Endothelial cell of hepatic sinusoid (primary cell): Measurements from ENCODE around the gene DENND4B.
"Not testable (repeated sequence)": the region's sequence is repeated elsewhere in the genome, so short reads cannot be mapped to it uniquely, and the experiment has no call there.

Experiments
- in situ Hi-C: cut with HindIII; loops from 2 replicates; pipeline ENCODE4 v1.10.0; 2017; ENCODE audit warnings: low sequenced_read_pairs

DENND4B gene

DNA sequence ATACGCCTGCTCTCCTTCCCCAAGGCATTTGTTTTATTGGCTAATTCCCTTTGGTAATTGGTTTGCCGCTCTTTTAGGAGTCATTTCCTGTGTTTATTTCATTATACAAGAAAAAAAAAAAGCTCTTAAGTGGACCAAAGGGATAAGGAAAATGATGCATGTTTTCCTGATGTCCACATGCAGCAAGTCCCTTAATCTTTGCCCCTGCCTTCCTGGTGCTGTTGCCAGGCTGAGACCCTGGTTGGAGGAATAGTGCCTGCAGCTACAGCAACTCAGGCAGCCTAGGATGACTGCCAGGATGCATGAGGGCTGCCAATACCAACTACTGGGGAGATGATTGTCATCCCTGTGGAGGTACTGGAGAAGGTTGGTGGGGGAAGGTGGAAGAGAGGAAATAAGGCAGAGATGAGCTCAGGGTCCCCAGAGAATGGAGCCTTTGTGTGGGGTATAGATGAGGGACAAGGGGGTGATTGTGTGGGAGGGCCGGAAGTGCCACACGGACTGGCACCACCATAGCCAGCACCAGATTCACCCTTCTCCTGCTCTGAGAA is 17.7 kb downstream of the DENND4B start:
- in situ Hi-C loops = no loop called here

DNA sequence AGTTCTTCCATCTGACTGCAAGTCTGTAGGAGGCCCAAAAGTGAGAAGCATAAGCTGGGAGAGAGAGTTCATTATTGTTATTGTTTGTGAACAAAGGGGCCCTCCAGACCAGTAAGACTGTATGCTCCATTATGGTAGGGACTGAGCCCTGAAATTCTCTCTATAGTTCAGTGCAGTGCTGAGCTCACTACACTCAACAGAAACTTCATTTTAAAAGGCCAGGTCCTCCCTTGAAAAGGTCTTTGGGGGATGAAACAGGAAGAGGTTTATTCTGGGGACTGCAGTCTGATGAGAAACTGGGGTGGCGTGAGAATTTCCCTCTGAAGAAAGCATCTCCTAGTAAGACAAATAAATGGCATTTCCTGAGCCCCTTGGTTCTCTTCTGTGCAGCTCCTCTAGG is 18.3 kb downstream of the DENND4B start:
- in situ Hi-C loops = no loop called here

DNA sequence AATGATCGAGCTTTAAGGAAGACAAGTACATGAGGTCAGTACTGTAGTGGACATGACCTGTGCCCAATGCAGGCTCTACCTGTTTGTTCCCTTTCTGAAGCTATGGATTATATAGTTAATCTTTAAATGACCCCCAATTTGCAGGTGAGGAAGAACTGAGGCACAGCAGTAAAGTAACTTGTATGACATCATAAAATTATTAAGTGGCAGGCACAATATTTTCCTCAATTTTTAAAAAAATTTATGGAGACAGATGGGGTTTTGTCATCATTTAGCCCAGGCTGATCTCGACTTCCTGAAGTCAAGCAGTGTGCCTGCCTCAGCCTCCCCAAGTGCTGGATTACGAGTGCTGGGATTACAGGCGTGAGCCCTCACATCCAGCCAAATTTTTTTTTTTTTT is 20.1 kb downstream of the DENND4B start:
- in situ Hi-C loops = no loop called here

DNA sequence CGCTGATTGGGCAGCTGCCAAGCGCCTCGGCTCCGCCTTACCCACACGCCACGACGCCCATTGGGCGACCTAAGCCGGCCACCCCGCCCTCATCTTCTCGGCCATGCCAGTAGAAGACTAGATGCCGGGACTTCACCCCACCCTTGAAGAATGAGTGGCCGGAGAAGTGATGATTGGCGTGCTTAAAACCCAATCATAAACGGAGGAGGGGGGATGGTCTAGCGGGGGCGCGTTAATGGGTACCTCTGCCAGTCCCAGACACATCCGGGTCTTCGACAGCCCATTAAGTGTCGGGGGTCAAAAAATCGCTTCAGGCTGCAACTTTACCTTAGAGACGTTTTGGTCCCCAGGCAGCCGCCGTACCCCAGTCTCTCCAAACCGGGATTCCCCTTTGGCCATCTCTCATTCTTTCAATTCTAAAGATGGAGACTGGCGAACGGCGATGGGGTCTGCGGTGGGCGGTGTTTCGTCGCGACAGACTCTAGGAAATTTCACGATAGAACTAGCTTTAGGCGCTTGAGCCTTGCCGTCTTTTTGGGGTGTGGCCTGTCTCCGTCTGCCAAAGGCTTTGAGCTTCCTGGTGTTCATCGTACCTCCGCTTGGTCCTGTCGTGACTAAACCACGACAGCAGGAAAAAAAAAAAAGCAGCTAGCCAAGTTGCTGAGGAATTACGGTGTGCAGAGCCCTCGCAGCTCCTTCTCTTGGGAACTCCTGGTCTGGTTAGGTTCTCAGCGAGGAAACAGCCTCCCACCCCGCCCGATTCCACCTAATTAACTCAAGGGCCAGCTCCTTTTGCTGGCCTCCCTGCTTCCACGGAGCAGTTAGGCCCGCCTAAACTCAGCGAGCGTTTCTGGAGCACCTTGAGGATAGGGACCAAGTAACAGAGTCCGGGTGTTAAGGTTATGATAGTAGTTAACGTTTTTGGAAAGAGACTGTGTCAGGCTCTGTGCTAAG is 23.3 kb downstream of the DENND4B start, which contains the start of gene GATAD2B:
TSS of gene GATAD2B (minus strand) at position 1 of the 954 bp plus-strand sequence. CDS start 94,625 bp downstream, outside the sequence.
- in situ Hi-C loops = loop anchor here (5.0 kb wide), 2 partner anchors 36 to 71 kb away; no protein-coding TSS in a partner anchor

DNA sequence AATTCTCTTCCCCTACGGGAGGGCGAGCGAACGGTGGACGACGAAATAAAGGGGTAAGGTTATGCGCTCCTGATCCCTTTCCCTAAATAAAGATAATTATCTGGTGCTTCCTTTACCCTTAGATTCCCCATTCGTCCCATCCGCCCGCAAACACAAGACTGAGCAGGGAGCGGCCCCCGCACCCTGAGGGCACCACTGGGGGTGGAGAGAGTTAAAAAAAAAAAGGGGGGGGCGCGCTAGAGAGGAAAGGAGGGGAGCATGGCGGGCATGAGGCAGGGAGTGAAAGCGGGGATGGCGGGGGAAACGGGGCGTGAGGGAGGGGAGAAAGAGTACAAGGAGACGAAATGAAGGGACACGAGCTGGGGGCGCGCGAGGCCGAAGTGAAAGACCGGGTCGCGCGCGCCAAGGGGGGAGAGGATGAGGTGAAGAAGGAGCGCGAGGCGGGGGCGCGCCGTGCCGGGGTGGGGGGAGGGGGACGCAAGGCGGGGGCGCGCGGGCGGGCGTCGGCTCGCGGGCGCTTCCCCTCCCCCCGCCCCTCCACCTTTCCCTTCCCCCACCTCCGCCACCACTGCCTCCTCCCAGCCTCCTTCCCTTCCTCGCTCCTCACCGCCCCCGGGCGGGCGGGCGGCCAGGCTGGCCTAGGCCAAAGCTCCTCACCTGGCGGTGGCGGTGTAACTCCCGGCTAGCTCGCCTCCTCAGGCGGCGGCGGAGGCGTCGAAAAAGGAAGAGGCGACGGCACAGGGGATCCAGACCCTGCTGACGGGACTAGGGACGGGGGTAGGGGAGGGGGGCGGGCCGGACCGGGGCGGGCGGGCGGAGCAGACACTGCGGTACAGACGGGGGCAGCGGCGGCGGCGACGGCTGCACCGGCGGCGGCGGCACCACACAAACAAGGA is 24.2 kb downstream of the DENND4B start:
- in situ Hi-C loops = loop anchor here (5.0 kb wide), 2 partner anchors 35 to 70 kb away; no protein-coding TSS in a partner anchor

DNA sequence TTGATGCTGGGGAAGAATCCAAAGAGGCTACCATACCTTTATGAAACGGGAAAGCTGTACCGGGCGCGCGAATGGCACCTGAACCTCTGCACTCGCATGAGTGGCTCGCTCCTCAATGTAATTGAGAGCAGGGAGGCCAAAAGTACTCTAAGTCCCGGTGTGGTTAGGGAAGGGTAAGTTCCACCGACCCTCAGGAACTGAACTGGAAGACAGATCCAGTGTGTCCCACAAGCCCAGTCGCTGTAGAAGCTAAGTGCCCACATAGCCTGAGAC is 24.8 kb downstream of the DENND4B start:
- in situ Hi-C loops = loop anchor here (5.0 kb wide), 2 partner anchors 34 to 69 kb away; no protein-coding TSS in a partner anchor

DNA sequence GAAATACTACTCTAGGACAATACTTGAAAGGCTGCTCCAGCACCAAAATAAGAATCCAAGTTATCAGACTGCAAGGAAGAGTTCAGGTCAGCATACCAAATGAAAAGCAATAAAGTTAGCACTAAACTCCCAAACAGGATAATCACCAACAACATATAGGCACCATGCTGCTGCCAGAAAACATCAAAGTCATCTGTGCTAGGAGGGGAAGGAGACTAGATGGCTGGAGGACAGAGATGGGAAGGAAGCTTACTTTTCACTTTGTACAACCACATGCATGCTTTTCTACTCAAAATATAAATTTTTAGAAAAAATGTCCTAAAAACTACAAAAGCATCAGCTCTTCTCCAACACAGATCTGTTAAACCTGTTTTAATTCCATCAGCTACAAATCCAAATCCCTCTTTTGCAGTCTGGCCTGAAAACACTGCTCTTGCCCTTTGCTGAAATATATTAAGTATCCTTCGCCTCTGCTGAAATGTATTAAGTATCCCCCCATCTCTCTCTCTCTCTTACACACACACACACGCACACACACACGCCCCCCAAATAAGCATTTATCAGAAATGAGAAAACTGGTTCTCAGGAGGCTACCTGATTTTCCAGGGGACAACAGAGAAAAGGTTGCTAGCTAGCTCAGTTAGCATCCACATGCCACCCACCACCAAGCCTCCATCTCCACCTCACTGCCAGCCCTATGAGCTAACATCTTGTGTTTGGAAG is 25.3 kb downstream of the DENND4B start:
- in situ Hi-C loops = loop anchor here (5.0 kb wide), 2 partner anchors 34 to 69 kb away; no protein-coding TSS in a partner anchor

DNA sequence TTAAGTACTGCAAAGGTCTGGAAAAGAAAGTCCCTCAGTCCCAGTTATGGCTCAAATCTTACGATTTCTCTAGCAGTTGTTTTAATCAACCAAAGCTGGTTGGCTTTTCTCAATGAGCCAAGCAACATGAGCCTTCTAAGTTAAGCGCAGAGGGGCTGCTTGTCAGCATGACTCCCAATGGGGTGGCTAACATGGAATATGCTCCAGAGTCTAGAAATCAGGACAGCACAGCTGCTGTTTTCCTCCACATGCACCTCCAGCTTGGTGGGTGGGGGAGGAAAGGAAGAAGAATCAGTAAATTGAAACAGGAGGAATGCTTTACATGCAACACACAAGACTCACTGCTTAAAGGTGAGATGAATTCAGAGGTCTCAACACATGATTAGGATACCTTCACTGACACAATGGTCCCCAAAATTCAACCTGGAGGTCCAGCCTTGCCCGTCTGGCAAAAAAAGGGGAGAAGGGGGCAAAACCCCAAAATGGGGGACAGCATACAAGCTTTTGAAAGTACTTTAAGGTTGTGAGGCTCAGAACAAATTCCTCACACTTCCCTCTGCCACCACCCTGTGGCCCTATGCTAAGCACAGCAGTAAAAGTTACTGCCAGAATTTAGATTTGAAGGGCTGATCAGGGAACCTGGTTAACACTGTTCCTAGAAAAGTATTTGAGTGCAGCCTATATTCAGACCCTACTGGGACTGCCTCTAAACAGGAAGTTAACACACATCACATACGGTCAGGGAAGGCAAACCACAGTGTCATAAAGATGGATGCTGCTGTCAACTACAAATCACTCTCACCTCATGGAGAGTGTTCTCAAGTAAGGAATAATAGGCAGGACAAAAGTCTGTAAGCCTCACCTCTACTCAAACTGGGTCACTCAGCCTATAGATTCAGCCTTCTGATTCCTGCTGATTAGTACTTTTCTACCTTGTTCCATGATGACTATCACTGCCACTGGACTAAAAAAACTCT is 26.4 kb downstream of the DENND4B start:
- in situ Hi-C loops = loop anchor here (5.0 kb wide), 2 partner anchors 33 to 68 kb away; no protein-coding TSS in a partner anchor

DNA sequence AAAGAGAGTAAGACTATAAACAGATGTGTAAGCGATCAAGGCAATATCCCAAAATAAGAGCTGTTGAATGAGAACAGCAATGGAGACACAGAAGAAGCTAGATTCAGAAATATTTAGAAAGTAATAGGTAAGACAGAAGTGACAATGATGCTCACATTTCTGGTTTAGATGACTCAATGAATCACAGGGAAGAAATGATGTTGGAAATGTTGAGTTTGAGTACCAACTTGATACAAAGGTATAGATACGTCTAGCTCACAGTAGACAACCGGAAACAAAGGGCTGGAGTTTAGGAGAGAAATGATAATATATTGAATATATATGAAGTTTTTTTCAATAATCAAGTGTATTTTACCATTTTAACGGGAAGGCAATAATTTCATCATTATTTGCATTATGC is 30.2 kb downstream of the DENND4B start:
- in situ Hi-C loops = no loop called here

DNA sequence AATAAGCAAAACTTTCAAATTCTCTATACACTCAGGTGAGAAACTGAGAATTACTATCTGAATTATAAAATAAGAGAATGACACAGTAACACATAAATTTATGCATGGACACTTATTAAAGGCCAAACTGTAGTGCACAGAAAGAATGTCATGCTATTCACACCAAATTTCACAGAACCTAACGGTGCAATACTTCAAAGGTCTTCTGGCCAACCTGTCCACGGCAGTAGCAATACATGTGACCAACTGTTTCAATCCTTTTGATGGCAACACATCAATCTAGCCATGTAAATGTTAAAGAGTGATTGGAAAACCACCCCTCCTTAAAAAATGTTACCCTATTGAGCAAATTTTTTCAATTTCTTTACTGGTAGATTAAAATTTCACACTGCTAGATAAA is 34.2 kb downstream of the DENND4B start:
- in situ Hi-C loops = no loop called here

DNA sequence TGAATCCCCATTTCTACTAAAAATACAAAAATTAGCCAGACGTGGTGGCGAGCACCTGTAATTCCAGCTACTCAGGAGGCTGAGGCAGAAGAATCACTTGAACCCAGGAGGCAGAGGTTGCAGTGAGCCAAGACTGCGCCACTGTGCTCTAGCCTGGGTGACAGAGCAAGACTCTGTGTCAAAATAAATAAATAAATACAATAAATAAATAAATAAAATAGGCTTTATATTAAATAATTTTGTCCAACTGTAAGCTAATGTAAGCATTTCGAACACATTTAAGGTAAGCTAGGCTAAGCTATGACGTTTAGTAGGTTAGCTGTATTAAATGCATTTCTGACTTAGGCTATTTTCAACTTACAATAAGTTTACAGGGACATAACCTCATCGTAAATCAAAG is 36.0 kb downstream of the DENND4B start:
- in situ Hi-C loops = not testable (repeated sequence)

DNA sequence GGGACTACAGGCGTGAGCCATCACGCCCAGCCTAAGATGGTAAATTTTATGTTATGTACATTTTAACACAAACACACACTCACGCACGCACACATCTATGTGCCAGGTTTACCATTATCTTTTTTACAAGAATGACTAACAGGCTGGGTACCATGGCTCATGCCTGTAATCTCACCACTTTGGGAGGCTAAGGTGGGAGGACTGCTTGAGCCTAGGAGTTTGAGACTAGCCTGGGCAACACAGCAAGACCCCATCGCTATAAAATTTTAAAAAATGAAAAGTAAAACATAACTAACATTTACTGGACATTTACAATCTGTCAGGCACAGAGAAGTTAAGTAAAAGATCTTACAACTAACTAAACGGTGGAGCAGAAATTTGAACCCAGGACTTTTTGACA is 38.4 kb downstream of the DENND4B start:
- in situ Hi-C loops = no loop called here

DNA sequence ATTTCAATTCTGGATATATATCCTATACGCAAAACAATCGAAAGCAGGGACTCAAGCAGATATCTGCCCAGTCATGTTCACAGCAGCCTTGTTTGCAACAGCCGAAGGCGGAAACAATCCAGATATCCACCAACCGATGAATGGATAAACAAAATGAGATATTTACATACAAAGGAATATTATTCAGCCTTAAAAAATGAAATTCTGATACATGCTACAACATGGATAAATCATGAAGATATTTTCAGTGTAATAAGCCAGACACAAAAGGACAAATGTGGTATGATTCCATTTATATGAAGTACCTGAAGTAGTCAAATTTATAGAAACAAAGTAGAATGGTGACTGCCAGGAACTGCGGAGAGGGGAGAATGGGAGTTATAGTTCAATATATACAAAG is 39.4 kb downstream of the DENND4B start:
- in situ Hi-C loops = no loop called here

DNA sequence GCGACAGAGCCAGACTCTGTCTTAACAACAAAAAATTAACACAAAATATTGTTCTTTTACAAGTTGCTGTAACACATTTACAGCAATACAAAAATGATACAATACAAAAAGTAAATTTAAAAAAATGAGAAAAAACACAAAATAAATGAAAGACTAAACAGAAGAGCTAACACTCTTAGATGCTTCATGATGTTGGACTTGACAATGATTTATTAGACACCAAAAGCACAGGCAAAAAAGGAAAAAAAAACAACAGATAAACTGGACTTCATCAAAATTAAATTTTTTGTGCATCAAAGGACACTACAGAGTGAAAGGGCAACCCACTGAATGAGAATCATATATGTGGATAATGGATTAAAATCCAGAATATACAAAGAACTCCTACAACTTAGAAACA is 40.1 kb downstream of the DENND4B start:
- in situ Hi-C loops = no loop called here

DNA sequence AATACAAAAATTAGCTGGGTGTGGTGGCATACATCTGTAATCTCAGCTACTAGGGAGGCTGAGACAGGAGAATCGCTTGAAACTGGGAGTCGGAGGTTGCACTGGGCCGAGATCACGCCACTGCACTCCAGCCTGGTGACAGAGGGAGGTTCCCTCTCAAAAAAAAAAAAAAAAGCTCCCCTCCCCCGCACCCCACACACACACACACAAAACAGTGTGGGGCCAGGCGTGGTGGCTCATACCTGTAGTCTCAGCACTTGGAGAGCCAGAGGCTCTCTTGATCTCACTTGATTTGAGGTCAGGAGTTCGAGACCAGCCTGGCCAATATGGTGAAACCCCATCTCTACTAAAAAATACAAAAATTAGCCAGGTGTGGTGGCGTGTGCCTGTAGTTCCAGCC is 40.6 kb downstream of the DENND4B start:
- in situ Hi-C loops = not testable (repeated sequence)

DNA sequence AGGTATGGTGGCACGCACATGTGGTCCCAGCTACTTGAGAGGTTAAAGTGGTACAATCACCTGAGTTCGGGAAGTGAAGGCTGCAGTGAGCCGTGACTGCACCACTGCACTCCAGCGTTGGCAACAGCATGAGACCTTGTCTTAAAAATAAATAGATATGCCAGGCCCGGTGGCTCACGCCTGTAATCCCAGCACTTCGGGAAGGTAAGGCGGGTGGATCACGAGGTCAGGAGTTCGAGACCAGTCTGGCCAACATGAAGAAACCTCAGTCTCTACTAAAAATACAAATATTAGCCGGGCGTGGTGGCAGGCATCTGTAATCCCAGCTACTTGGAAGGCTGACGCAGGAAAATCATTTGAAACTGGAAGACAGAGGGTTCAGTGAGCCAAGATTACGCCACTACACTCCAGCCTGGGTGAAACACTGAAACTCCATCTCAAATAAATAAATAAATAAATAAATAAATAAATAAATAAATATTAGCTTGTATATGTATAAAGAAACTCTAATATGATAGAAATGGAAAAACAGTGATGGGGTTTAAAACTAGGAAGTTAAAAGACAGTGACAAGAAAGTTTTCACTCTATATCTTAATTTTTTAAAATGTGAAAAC is 42.6 kb downstream of the DENND4B start:
- in situ Hi-C loops = no loop called here

DNA sequence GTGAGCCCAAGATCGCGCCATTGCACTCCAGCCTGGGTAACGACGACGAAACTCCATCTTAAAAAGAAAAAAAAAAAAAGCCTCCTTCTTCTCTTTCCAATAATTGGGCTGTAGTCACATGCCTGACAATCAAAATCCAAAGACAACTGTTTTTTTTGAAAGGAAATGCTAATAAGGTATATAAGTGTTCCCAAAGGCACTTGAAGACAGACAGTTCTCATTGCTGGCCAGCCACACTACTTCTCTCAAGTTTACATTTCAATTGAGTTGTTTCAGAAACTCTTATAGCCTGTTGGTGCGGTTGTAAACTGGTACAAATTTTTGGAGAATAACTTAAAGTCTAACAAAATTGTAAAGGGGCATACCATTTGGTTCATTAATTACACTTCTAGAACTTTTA is 47.0 kb downstream of the DENND4B start:
- in situ Hi-C loops = no loop called here

DNA sequence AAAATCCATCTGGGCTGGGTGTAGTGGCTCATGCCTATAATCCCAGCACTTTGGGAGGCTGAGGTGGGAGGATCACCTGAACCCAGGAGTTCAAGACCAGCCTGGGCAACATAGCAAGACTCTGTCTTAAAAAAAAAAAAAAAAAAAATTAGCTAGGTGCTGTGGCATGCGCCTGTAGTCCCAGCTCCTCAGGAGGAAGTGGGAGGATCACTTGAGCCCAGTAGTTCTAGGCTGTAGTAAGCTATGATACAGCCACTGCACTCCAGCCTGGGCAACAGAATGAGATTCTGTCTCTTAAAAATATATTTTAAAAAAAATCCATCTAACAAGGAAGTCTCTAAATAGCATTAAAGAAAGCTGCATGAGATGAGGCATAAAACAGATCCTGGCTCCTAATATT is 50.7 kb downstream of the DENND4B start:
- in situ Hi-C loops = not testable (repeated sequence)

DNA sequence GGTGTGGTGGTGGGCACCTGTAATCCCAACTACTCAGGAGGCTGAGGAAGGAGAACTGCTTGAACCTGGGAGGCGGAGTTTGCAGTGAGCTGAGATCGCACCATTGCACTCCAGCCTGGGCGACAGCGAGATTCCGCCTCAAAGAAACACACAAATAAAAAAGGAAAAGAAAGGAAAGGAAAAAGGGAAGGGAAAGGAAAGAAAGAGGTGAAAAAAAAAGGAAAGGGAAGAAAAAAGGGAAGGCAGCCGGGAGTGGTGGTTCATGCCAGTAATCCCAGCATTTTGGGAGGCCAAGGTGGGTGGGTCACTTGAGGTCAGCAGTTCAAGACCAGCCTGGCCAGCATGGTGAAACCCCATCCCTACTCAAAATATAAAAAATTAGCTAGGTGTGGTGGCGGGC is 55.5 kb downstream of the DENND4B start:
- in situ Hi-C loops = not testable (repeated sequence)
